AG04450 (cell line): ENCODE results near the gene LRRC38. TPM values are rescaled to one million over a fixed set of nuclear protein-coding genes. Genes with fewer than 3 reads are reported as not detected.

Source experiments
- CTCF ChIA-PET: fragments of 300-600, 350-600 bp; formaldehyde crosslinking; extraction: SDS; loops from one replicate; lab custom pipeline; 2022; ENCODE audit warnings: antibody characterized with exemption, inconsistent platforms; lab: Charles Lee
- POLR2A ChIA-PET: fragments of 350-600 bp; formaldehyde crosslinking; extraction: SDS; loops from one replicate; lab custom pipeline; 2021; ENCODE audit warnings: antibody characterized with exemption, inconsistent platforms; lab: Yijun Ruan, JAX
- DNase-seq: peaks from one replicate; pipeline ENCODE4 v3.0.0-alpha.2; 2011; ENCODE audit warnings: low read depth, low spot score
- H3K27ac ChIP-seq: one replicate; pipeline ENCODE4 v1.5.1; 2012; ENCODE audit warnings: low read depth, low read length, control low read depth
- H3K27me3 ChIP-seq: one replicate; pipeline ENCODE4 v1.6.0; 2012; ENCODE audit warnings: low read length; ENCODE audit not compliant: control insufficient read depth, insufficient read depth
- H3K4me3 ChIP-seq: 2 replicates; pipeline ENCODE4 v1.5.1; 2011; ENCODE audit warnings: mild to moderate bottlenecking, low read depth, low read length, control low read depth
- H3K9me3 ChIP-seq: 2 replicates; pipeline ENCODE4 v1.5.1; 2012; ENCODE audit warnings: low read length; ENCODE audit not compliant: control insufficient read depth, insufficient read depth
- polyA plus RNA-seq: library from polyadenylated mRNA; depleted of rRNA; stranded (reverse); fragments of >200 nt; gene quantifications from 2 replicates; pipeline ENCODE4 v1.2.3, GENCODE V29; 2011
- TF ChIP-seq, protein P1 (sequence below): IDR thresholded peaks from 2 replicates; pipeline ENCODE4 v1.5.1; 2011; ENCODE audit warnings: low read depth, low read length, control low read depth, inconsistent platforms

The LRRC38 gene
- polyA plus RNA-seq, 1 experiment = not detected

DNA sequence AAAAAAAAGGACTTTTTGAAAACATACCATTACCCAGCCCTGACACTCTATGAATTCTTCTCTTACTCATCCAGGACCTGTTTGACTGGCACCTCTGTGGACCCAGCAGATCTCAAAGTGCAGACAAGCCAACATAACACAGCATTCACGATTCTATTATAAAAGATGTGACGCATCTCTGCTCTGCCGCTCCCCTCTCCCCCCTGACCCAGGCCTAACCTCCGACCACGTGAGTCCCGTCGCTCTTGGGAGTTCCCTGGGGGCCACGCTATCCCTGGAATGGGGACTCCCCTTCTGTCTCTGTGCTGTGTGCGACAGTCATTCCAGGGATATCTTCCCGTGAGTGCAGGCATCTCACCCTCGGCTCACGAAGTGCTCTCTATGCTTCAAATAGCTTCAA, 21.1 kb downstream of the LRRC38 start:
- H3K9me3 ChIP-seq = peaks cover 82% of the 10 kb centered on the region
- DNase-seq = no peak
- TF ChIP-seq, protein P1, sequence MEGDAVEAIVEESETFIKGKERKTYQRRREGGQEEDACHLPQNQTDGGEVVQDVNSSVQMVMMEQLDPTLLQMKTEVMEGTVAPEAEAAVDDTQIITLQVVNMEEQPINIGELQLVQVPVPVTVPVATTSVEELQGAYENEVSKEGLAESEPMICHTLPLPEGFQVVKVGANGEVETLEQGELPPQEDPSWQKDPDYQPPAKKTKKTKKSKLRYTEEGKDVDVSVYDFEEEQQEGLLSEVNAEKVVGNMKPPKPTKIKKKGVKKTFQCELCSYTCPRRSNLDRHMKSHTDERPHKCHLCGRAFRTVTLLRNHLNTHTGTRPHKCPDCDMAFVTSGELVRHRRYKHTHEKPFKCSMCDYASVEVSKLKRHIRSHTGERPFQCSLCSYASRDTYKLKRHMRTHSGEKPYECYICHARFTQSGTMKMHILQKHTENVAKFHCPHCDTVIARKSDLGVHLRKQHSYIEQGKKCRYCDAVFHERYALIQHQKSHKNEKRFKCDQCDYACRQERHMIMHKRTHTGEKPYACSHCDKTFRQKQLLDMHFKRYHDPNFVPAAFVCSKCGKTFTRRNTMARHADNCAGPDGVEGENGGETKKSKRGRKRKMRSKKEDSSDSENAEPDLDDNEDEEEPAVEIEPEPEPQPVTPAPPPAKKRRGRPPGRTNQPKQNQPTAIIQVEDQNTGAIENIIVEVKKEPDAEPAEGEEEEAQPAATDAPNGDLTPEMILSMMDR = no peak
- no peak overlapping the region for H3K4me3 ChIP-seq
- no peak overlapping the region for H3K27ac ChIP-seq
- ChIA-PET CTCF (no interaction called here), POLR2A (no interaction called here)
- H3K27me3 ChIP-seq = no peaks in the 10 kb centered on the region

DNA sequence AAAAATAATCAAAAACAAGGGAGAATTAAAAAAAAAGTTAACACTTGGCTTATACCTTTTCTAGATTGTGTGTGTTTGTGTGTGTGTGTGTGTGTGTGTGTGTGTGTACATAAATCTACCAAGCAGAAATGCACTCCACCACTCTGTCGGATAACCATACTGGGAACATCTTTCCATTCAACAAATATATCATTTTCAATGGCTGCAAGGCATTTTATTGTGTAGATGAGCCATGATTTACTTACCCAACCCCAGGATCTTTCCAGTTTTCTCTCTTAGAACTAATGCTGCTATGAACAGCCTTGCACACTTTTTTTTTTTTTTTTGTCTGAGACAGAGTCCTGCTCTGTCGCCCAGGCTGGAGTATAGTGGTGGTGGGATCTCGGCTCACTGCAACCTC, 25.8 kb downstream of the LRRC38 start:
- DNase-seq = no peak
- CTCF ChIA-PET = no interaction called here
- TF ChIP-seq, protein P1 = no peak
- Histone ChIP-seq H3K9me3 (peaks cover 83% of the 10 kb centered on the region), H3K27ac (no peak overlapping the region), H3K4me3 (no peak overlapping the region), H3K27me3 (no peaks in the 10 kb centered on the region)
- POLR2A ChIA-PET = no interaction called here

DNA sequence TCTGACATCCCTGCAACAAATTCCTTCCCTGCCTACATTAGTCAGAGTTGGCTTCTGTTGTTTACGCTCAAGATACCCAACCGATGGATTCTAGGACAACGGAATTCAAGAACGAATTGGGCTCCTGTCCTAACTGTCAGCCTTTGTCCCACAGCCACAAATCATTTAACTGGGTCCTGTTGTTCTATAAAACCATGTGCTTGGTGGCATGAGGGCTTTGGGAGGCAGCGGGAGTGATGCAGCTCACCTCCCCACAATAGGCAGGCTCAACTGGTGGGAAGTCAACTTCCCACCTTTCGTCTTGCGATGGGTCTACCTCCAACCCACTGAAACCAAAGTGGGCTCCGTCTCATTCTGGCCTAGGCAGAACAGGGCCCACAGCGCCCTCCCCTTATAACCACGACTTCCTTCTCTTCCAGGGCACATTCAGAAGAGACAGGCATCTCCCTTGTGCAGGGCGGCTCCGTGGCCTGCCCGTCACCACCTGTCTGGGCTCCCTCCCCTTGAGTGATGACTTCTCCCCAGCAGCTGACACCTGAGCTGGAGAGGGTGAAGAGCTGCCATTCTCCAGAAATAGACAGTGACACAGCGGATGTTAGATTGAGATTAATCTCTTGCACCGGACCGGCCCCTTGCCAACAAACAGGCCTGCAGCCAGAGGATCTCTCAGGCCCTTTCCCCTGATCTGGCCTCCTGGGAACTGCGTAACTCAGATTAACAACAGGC, 26.5 kb downstream of the LRRC38 start:
- TF ChIP-seq, protein P1 = no peak
- Histone ChIP-seq H3K4me3 (no peak overlapping the region), H3K27ac (no peak overlapping the region), H3K27me3 (no peaks in the 10 kb centered on the region), H3K9me3 (peaks cover 83% of the 10 kb centered on the region)
- CTCF ChIA-PET = no interaction called here
- POLR2A ChIA-PET = no interaction called here
- DNase-seq = no peak

DNA sequence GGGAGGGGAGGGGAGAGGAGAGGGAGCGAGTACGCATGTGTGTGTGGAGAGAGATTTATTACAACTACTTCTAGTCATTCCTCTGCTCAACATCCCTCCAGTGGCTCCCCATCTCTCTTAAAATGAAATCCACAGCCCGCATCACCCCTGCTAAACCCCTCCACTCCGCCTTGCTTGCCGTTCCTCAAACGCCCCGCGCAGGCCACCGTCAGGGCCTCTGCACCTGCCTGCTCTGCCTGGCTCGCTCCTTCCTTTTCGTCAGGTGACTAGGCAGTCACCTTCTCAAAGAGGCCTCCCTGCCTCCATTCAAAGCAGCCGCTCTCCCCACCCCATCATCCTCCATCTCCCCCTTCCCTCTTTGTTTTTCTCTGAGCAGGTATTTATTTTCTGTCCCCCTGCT, 29.9 kb downstream of the LRRC38 start:
- no peak overlapping the region for H3K4me3 ChIP-seq
- POLR2A ChIA-PET = no interaction called here
- DNase-seq = no peak
- no peaks in the 10 kb centered on the region for H3K27me3 ChIP-seq
- H3K27ac ChIP-seq = no peak overlapping the region
- TF ChIP-seq, protein P1 = no peak
- H3K9me3 ChIP-seq = peaks cover 80% of the 10 kb centered on the region
- CTCF ChIA-PET = no interaction called here

DNA sequence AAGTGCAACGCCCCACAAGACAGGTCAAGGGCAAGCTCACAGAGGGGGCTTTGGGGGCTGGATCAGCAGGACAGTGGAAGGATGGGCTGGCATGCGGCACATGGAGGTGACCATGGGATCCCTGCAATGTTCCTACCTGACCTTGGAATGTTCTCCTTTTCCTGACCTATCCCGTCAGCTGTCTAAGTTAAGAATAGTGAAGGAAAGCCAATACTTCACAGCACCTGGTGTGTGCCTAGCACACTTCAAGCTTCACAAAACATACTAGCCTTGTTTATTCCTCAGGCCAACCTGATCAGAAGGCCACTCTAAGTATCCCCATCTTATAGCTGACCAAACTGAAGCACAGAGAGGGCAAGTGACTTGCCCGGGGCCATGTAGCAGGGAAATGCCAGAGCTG, 31.2 kb downstream of the LRRC38 start:
- POLR2A ChIA-PET = no interaction called here
- CTCF ChIA-PET = no interaction called here

More for the DNA sequence above, 31.2 kb downstream of the LRRC38 start:
- no peaks in the 10 kb centered on the region for H3K27me3 ChIP-seq
- DNase-seq = no peak
- no peak overlapping the region for H3K27ac ChIP-seq
- TF ChIP-seq, protein P1 = no peak
- peaks cover 76% of the 10 kb centered on the region for H3K9me3 ChIP-seq
- H3K4me3 ChIP-seq = no peak overlapping the region
